ENCODE measurements around the gene FGD6.
"Not testable (repeated sequence)": the region's sequence is repeated elsewhere in the genome, so short reads cannot be mapped to it uniquely, and the experiment has no call there.

Gene FGD6

GRCh38 chr12:95238150-95238549 is 20.9 kb upstream of the FGD6 start:
- TF ChIP-seq CTCF (IDR thresholded peaks at IDR 0.05; ENCODE audit: borderline replicate concordance, control extremely low read depth, extremely low read depth, insufficient read depth, missing control alignments): no peak
- no peak for DNase-seq (ENCODE audit: low spot score)
- in situ Hi-C loops (cut with MboI; ENCODE audit: low sequenced_read_pairs, unreplicated experiment): no loop called here

- DNase-seq (ENCODE audit: low spot score): no peak
- in situ Hi-C loops (cut with MboI; ENCODE audit: low sequenced_read_pairs, unreplicated experiment): no loop called here
- TF ChIP-seq CTCF (IDR thresholded peaks at IDR 0.05; ENCODE audit: borderline replicate concordance, control extremely low read depth, extremely low read depth, insufficient read depth, missing control alignments): no peak
These were observed 20.0 kb upstream of the FGD6 start for GRCh38 chr12:95237315-95237714.

- in situ Hi-C loops (cut with MboI; ENCODE audit: low sequenced_read_pairs, unreplicated experiment); DNase-seq (ENCODE audit: low spot score): not testable (repeated sequence)
These were observed 18.4 kb upstream of the FGD6 start for GRCh38 chr12:95235621-95236020.

GRCh38 chr12:95234187-95234586 is 16.9 kb upstream of the FGD6 start:
- in situ Hi-C loops (cut with MboI; ENCODE audit: low sequenced_read_pairs, unreplicated experiment); DNase-seq (ENCODE audit: low spot score): not testable (repeated sequence)

GRCh38 chr12:95231190-95231589 is 13.9 kb upstream of the FGD6 start:
- DNase-seq (ENCODE audit: low spot score): no peak
- in situ Hi-C loops (cut with MboI; ENCODE audit: low sequenced_read_pairs, unreplicated experiment): no loop called here
- TF ChIP-seq CTCF (IDR thresholded peaks at IDR 0.05; ENCODE audit: borderline replicate concordance, control extremely low read depth, extremely low read depth, insufficient read depth, missing control alignments): no peak

- in situ Hi-C loops (cut with MboI; ENCODE audit: low sequenced_read_pairs, unreplicated experiment): no loop called here
These were observed 13.0 kb upstream of the FGD6 start for GRCh38 chr12:95230313-95230712.

GRCh38 chr12:95229636-95230035 is 12.4 kb upstream of the FGD6 start:
- no peak for DNase-seq (ENCODE audit: low spot score)
- no peak for TF ChIP-seq CTCF (IDR thresholded peaks at IDR 0.05; ENCODE audit: borderline replicate concordance, control extremely low read depth, extremely low read depth, insufficient read depth, missing control alignments)
- in situ Hi-C loops (cut with MboI; ENCODE audit: low sequenced_read_pairs, unreplicated experiment): no loop called here

More at GRCh38 chr12:95230313-95230712, 13.0 kb upstream of the FGD6 start:
- DNase-seq (ENCODE audit: low spot score): no peak
- TF ChIP-seq CTCF (IDR thresholded peaks at IDR 0.05; ENCODE audit: borderline replicate concordance, control extremely low read depth, extremely low read depth, insufficient read depth, missing control alignments): no peak

- in situ Hi-C loops (cut with MboI; ENCODE audit: low sequenced_read_pairs, unreplicated experiment): no loop called here
- no peak for TF ChIP-seq CTCF (IDR thresholded peaks at IDR 0.05; ENCODE audit: borderline replicate concordance, control extremely low read depth, extremely low read depth, insufficient read depth, missing control alignments)
- DNase-seq (ENCODE audit: low spot score): no peak
These were observed 11.3 kb upstream of the FGD6 start for GRCh38 chr12:95228617-95229016.
